ENCODE measurements around the gene AWAT2. TPM values are rescaled to one million over a fixed set of nuclear protein-coding genes. Genes with fewer than 3 reads are reported as not detected.

The AWAT2 gene
- total RNA-seq, 1 donor from 2014 or later: not detected

- H3K4me1 Mint-ChIP-seq (ENCODE audit: unreplicated experiment): no peaks in the 10 kb centered on the region
- H3K9me3 Mint-ChIP-seq: no peaks in the 10 kb centered on the region
- H3K4me3 Mint-ChIP-seq: no peak overlapping the region
- H3K36me3 Mint-ChIP-seq: no peaks in the 10 kb centered on the region
- no peak for DNase-seq (ENCODE audit: extremely low spot score, unreplicated experiment)
- H3K27ac Mint-ChIP-seq: no peak overlapping the region
- TF ChIP-seq CTCF (conservative IDR thresholded peaks at IDR 0.05): no peak
- H3K27me3 Mint-ChIP-seq: peaks cover 3% of the 10 kb centered on the region
These were observed 16.9 kb upstream of the AWAT2 start for GRCh38 chrX:70066646-70067045.

- Mint-ChIP-seq H3K9me3 (no peaks in the 10 kb centered on the region), H3K36me3 (no peaks in the 10 kb centered on the region), H3K27ac (no peak overlapping the region), H3K27me3 (peaks cover 3% of the 10 kb centered on the region), H3K4me3 (no peak overlapping the region), H3K4me1 (ENCODE audit: unreplicated experiment) (no peaks in the 10 kb centered on the region)
- no peak for DNase-seq (ENCODE audit: extremely low spot score, unreplicated experiment)
- TF ChIP-seq CTCF (conservative IDR thresholded peaks at IDR 0.05): no peak
These were observed 13.3 kb upstream of the AWAT2 start for GRCh38 chrX:70062961-70063550.

GRCh38 chrX:70062076-70062475 is 12.3 kb upstream of the AWAT2 start, which contains the start of gene OTUD6A:
TSS of gene OTUD6A (plus strand) at chrX:70062457. CDS start at chrX:70062525, 68 bp downstream.
- no peak for TF ChIP-seq CTCF (conservative IDR thresholded peaks at IDR 0.05)
- Mint-ChIP-seq H3K27ac (no peak within 1 kb of the TSS), H3K4me3 (no peak within 1 kb of the TSS), H3K27me3 (no peaks in the 10 kb centered on the region), H3K36me3 (no peaks in the 10 kb centered on the region), H3K9me3 (no peaks in the 10 kb centered on the region), H3K4me1 (ENCODE audit: unreplicated experiment) (no peaks in the 10 kb centered on the region)
- no peak for DNase-seq (ENCODE audit: extremely low spot score, unreplicated experiment)

- Mint-ChIP-seq H3K27ac (no peak overlapping the region), H3K4me3 (no peak overlapping the region), H3K9me3 (no peaks in the 10 kb centered on the region), H3K36me3 (no peaks in the 10 kb centered on the region), H3K27me3 (no peaks in the 10 kb centered on the region), H3K4me1 (ENCODE audit: unreplicated experiment) (no peaks in the 10 kb centered on the region)
- DNase-seq (ENCODE audit: extremely low spot score, unreplicated experiment): peak; percentile 24
- TF ChIP-seq CTCF (conservative IDR thresholded peaks at IDR 0.05): no peak
These were observed 4.7 kb upstream of the AWAT2 start for GRCh38 chrX:70054391-70054790.

GRCh38 chrX:70052895-70053615 is 3.3 kb upstream of the AWAT2 start:
- H3K4me1 Mint-ChIP-seq (ENCODE audit: unreplicated experiment): no peaks in the 10 kb centered on the region
- peak; percentile 31 for DNase-seq (ENCODE audit: extremely low spot score, unreplicated experiment)
- H3K4me3 Mint-ChIP-seq: no peak overlapping the region
- no peak for TF ChIP-seq CTCF (conservative IDR thresholded peaks at IDR 0.05)
- H3K27me3 Mint-ChIP-seq: no peaks in the 10 kb centered on the region
- no peak overlapping the region for H3K27ac Mint-ChIP-seq
- no peaks in the 10 kb centered on the region for H3K36me3 Mint-ChIP-seq
- H3K9me3 Mint-ChIP-seq: no peaks in the 10 kb centered on the region

Data from type B pancreatic cell (in vitro differentiated cells).